Fibroblast of the aortic adventitia (primary cell): ENCODE data around the gene FDXR. TPM values are rescaled to one million over a fixed set of nuclear protein-coding genes. Genes with fewer than 3 reads are reported as not detected.

Experiments used
- DNase-seq: peaks from one replicate; pipeline ENCODE4 v3.0.0-alpha.2; 2010; ENCODE audit warnings: low read depth
- H3K4me3 ChIP-seq: 2 replicates; pipeline ENCODE4 v1.5.1; 2011; ENCODE audit warnings: low read depth, mild to moderate bottlenecking, control low read depth, low read length, moderate library complexity
- total RNA-seq: library from RNA; depleted of rRNA; stranded (reverse); fragments of >200 nt; gene quantifications from 2 replicates; pipeline ENCODE4 v1.2.3, GENCODE V29; 2012; ENCODE audit warnings: low replicate concordance
- TF ChIP-seq, protein P1 (sequence below): IDR thresholded peaks from 2 replicates; pipeline ENCODE4 v1.5.1; 2011; ENCODE audit warnings: mild to moderate bottlenecking, low read length, control low read depth, inconsistent platforms; ENCODE audit not compliant: insufficient read depth

Gene FDXR
- total RNA-seq, 1 donor = 14.7 TPM

DNA sequence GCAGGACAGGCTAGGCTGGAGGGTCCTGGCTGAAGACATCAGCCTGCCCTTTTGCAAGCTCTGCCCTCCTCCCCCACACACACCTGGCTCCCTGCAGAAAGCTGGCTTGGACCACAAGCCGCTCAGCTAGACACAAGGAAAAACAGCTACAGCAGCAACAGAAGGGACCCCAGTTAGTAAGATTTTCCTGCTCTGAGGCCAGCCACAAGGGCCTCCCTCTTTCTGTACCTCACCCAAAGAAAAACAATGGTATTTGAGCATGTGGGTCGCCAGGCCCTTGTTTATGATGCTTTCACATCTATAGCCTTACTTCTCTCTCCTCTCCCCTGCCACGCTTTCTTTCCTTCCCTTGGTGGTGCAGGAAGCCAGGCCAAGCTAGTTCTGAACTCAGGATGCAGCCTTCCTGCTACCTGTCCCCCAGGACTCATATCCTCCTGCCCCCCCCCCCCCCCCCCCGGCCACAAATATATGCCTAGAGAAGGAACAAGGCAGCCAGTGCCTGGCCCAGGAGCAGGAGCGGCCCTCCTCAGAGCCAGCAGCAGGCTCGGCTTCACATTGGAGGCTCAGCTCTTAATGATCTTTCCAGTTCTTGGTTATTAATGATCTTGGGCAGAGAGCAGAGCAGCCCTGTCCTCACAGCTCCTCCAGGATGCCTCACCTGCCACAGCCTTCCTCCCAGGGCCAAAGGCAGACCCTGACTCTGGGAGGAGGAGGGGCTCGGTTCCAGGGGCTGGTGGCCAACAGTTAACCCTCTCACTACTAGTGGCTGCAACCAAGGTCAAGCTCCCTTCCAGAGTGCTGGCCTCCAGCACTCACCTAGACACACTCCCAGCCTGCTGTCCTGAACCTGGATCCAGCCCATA, 32.6 kb downstream of the FDXR start:
- TF ChIP-seq, protein P1, sequence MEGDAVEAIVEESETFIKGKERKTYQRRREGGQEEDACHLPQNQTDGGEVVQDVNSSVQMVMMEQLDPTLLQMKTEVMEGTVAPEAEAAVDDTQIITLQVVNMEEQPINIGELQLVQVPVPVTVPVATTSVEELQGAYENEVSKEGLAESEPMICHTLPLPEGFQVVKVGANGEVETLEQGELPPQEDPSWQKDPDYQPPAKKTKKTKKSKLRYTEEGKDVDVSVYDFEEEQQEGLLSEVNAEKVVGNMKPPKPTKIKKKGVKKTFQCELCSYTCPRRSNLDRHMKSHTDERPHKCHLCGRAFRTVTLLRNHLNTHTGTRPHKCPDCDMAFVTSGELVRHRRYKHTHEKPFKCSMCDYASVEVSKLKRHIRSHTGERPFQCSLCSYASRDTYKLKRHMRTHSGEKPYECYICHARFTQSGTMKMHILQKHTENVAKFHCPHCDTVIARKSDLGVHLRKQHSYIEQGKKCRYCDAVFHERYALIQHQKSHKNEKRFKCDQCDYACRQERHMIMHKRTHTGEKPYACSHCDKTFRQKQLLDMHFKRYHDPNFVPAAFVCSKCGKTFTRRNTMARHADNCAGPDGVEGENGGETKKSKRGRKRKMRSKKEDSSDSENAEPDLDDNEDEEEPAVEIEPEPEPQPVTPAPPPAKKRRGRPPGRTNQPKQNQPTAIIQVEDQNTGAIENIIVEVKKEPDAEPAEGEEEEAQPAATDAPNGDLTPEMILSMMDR = no peak
- no peak for DNase-seq

DNA sequence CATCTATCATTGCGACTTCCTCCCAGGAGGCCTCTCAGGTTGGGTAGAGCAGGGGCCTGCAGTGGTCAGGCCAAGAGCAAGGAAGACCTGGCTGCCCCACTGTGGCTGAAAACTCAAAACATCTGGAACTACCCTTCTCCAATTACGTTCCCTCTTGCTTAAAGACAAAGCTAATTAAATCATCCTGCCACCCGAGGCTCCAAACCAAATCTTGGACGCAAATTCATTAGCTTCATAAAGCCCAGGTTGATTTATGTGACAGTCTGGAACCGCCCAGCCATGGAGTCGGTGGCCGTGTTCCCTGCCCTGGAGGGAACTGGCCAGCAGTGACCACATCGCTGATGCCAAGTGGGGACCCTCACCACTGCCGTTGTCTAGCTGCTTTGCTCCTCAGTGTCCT, 34.5 kb downstream of the FDXR start:
- TF ChIP-seq, protein P1 = no peak
- no peak overlapping the region for H3K4me3 ChIP-seq
- no peak for DNase-seq

More for the DNA sequence above, 32.6 kb downstream of the FDXR start:
- no peak overlapping the region for H3K4me3 ChIP-seq

DNA sequence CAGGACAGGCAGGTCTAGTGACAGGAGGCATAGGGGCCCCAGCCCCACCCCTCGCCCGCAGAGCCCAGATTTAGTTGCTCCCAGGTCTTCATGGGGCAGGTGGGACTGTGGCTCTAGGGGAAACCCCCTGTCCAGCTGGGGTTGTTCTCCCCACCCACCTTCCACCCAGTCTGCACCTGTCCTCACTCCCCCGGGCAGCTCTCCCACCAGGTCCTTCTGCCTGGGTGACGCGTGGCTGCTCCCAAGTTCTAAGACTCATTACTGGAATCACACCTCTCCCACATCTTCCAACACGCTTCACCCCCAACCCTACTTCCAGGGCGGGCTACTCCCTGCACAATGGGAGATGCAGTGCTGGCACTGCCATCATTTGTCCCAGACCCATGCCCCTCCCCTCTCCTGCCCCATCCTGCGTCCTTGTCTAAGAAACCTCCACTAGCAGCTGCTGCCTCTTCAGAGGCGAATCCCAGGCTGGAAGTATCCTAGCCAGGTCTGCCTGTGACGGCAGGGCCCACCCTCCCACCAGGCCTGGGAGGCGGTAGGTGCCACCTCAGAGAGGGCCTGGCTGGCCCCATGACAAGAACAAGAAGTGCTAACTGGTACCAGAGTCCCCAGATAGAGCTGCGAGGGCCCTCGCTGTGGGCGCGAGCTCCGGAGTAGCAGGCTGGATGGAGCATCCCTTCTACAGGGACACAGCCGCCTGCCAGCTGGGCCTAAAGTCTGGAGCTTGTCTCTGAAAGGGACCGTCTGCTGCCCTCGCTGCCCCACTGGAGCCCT, 35.9 kb downstream of the FDXR start:
- TF ChIP-seq, protein P1 = no peak
- no peak overlapping the region for H3K4me3 ChIP-seq
- DNase-seq = no peak

DNA sequence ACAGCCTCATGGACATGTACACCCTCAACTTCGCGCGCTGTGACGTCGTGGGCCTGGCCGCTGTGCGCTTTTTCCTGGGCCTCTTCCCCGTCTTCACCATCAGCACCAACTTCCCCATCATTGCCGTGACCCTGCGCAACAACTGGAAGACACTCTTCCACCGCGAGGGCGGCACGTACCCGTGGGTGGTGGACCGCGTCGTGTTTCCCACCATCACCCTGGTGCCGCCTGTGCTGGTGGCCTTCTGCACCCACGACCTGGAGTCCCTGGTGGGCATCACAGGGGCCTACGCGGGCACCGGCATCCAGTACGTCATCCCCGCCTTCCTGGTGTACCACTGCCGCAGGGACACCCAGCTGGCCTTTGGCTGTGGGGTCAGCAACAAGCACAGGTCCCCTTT, 36.6 kb downstream of the FDXR start:
- TF ChIP-seq, protein P1 = no peak
- no peak for DNase-seq
- no peak overlapping the region for H3K4me3 ChIP-seq

DNA sequence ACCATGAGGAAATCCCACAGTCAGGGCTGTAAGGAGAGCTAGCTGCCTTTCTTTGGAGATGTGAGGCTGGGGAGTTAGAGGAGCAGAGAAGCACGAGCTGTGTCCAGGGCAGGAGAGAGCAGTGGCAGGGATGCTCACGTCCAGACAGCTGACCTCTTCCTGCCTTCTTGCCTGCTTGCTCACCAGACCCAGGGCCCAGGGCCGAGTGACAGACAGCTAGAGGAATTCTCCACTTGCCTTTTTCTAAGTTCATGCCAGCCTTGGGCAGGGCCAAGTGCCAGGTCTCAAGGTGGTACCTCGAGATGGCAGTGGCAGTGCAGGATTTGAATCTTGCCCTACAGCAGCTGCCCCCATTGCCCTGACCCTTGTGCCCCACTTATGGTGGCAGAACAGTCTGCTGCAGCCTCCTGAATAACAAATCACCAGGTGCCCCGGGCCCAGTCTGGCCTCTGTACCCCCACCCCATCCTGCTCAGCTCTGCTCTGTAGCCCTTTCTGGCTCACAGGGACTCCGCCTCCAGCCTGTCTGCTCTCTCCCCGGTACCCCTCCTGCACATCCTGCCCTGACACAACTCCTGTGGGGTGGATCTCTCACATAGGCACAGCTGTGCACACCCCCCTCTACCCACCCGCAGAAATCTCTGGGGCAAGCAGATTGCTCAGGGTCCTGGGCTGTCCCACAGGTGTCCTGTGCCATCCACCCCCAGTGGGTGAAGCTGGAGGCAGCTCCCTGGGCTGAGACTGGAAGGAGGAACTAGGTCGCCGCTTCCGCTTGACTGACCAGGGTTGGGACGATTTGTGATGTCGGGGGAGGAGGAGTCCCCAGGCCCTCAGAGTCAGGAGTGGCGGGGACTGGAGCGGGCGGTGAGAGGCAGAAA, 39.1 kb downstream of the FDXR start:
- TF ChIP-seq, protein P1 = no peak
- H3K4me3 ChIP-seq = no peak overlapping the region
- no peak for DNase-seq

DNA sequence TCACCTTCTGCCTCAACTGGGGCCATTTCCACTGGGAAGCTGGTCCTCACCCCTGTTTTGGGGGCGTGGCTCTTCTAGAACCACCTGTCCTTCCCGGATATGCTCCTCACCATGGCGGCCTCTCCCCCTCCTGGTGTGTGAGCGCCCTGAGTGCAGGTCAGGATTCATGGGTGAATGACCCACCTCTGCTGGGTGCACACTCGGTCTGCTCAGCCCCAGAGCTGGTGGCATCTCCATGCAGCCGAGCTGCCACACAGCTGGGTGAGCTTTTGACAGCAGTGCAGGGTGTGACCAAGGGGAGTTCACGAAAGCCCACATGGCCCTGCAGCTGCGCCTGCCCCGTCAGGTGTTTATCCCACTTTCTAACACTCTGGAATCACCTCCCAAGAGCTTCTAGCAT, 40.4 kb downstream of the FDXR start:
- TF ChIP-seq, protein P1 = no peak
- DNase-seq = no peak
- H3K4me3 ChIP-seq = no peak overlapping the region
